Fibroblast of gingiva (primary cell): Measurements from ENCODE around the gene CHD2.
"Not testable (repeated sequence)": the region's sequence is repeated elsewhere in the genome, so short reads cannot be mapped to it uniquely, and the experiment has no call there.

Experiments used
- DNase-seq: peaks from one replicate; pipeline ENCODE4 v3.0.0-alpha.2; 2011; ENCODE audit warnings: low read depth

The CHD2 gene

DNA sequence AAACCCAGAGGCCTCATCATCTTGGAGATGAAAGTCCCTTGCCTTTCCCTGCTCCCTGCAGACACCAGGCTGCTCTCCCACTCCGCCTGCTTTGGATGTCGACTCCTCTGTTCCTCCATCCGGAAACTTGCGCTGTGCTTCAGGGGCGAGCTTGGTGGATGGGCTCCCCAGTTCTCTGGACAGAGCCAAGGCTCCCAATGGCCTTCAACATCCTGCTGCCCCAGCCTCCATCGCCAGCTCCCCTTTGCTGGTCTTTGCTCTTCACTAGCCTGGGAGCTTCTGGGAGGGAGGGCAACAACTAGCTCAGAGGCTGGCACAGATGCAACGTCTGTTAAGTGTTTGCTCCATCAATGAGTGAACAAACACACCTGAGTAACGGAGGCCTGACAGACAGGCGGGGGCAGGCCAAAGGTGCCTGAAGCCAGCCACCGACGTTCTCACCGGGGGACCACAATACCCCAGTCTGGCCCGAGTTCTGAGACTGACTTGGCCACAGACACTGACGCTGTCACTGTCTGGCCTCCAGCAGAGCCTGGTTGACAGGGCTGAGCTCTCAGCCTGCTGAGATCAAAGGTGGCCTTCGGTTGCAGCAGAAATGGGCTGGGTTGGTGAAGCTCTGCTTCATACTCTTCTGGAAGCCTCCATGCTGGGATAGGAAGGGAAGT lies 149.9 kb downstream of the CHD2 start:
- no peak for DNase-seq

DNA sequence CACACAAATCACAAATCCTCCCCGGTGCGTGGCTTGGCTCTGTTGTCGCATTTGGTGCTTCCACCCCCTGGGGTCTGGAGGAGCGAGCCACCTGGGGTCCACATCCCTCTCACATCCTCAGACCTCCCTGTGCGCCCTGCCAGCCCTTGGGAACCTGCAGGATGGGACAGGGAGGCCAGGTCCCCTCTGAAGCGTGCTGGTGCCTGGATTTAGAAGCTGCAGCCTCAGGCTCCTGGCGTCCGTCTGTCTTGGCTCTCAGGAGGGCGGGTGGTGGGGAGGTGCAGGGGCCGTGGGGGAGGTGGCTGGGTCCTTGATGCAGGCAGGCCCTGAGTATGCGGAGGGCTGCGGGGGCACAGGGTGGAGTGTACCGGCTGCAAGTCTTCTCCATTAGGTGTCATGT lies 150.5 kb downstream of the CHD2 start:
- no peak for DNase-seq

DNA sequence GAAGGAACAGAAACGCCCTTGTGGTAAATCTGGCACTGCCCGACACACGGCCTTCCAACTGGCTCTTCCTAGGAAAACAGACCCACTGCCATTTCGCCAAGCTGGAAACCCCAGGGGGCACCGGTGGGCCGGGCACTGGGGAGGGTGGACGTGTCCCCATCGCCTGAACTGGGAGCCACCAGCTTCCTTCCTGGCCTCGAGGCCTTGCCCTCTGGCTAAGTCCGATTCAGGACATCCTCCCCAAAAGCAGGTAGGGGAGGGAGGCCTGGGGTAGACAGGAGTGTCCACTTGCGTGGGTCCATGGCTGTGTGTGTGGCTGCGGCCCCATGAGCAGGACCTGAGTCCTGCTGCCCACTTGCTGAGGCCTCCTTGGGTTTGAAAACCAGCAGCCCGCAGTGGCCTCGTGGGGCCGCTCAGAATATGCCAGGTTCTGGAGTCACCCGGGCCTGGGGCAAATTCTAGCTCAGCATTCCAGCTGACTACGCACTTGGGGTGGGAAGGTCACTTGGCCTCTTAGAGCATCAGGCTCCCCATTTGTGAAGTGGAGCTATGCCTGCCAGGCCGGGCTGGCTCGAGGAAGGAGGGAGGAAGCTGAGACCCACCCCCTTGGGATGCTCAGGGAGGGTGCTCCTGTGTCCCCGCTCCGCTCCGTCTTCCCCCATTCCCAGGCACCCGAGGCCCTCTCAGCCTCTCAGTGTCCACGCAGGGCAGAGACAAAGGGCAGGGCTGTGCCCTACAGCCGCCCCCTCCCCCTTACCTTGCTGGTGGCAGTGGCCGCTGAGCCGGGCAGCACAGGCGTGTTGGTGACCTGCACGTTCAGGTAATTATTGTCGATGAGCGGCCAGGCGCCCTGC lies 151.3 kb downstream of the CHD2 start:
- DNase-seq: no peak

DNA sequence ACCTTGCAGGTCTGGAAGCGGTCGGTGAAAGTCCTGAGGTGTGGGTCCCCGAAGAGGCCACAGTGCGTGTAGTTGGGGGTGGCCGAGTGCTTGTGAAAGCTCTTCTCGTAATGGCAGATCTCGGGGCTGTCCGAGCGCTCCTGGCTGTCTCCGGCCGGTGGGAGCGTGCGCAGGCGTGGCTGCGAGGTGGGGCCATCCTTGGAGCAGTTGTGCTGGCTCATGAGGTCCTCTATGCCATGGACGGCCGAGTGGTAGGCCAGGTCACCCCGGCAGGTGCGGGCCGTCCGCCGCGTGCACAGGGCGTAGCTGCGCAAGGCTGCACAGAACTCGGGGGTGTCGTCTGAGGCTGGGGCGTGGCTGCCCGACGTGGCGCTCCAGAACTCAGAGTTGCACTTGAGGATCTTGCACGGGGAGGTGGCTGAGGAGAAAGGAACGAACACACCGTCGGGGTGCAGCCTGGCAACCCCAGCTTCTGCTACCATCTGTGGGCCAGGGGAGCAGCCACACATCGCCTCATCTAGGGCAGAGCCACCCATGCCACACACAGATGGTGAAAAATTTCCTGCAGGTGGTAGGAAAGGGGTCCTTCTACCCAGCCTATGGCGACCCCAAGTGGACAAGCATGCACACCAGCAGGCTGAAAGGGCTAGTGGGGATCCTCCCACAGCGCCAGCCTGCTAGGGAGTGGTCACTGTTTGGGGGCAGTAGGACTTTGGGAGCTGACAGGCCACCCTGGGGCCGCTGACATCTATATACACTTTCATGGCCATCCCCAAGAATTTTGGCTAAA lies 152.2 kb downstream of the CHD2 start:
- DNase-seq: no peak

DNA sequence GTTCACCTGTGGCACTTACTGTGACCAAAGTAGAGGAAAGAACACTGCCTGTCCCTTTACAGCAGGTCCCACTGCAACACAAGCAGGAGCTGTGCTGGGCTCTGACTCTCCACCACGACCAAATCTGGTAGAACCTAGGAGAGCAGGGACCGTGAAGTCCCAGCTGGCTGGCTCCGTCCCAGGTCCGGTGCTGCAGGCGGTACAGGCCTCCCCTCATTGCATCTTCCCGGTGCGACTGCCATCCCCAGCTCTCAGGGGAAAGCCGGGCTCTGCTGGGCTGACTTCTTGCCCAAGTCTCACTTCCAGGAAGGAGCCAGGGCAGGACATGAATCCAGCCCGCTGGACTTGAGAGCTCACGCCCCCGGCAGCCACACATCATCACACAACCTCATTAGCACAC lies 155.1 kb downstream of the CHD2 start:
- no peak for DNase-seq

DNA sequence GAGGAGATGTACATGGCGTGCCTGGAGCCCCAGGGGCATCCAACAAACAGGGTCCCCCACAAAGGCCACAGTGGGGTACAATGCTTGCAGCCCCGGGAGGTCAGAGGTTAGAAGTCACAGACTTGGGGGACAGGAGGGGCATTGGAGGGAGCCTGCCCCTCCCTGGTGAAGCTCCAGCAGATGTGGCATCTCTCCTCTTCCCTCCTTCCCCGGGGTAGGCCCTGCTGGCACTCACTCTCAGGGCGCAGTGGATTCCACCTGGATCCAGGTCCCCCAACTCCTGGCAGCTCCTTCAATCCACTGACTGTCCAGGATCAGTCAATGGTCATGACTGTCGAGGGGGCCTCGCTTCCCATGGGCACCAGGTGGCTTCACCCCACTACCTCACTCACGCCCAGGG lies 156.7 kb downstream of the CHD2 start:
- no peak for DNase-seq

DNA sequence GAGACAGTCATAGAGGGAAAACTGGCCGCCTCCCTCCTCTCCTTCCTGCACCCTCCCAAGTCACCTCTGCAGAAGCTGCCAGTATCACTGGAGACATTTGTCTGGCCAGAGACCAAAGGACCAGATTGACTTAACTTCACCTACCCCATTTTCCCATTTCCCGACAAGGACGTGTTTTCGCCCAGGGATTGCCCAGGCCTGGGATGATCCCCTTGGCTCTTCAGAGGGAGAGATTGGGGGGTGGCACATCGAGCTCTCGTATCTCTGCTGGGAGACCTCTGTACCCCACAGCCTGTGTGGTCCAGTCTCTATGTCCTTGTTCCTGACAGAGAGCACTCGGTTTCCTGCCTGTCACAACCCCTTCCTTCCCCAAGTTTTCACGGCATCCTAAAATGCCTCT lies 157.5 kb downstream of the CHD2 start:
- DNase-seq: no peak

DNA sequence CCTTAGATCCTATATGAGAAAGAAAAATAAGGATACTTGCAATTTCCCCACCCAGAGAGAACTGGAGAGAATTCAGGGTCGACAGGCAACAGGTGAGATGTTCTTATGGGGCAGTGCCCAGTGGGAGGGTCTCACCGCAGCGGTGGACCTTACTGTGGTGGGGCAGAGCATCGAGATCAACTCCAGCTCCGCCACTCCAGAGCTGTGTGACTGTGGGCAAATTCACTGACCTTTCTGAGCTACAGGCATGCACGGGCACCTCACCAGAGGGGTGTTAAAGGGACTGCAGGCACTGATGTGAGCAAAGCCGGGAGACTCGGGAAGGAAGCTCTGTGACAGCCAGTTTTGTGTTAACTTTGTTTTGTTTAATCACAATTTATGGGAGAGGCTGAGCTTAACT lies 158.0 kb downstream of the CHD2 start:
- DNase-seq: no peak

DNA sequence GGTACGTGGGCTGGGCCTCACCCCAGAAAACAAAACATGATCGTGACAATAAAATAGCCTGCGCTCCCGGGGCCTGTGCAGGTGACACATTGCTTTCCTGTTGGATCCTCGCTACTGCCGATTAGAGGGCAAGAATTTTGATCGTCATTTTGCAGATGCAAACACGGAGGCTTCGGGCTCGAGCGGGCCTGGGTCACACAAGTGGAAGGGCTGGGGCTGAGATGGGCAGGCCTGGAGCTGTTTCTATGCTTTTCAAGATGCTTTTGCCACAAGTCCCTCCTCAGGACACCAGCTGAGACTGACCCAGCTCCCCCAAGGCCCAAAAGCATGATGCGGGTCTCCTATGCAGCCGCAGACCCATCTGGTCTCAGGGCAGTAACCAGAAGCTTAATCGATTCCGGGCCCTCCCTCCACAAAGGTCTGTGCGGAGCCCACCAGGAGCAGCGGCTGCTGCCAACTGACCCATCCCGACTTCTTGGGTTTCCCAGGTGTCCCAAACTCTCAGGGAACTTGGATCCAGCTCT lies 158.8 kb downstream of the CHD2 start:
- DNase-seq: no peak

DNA sequence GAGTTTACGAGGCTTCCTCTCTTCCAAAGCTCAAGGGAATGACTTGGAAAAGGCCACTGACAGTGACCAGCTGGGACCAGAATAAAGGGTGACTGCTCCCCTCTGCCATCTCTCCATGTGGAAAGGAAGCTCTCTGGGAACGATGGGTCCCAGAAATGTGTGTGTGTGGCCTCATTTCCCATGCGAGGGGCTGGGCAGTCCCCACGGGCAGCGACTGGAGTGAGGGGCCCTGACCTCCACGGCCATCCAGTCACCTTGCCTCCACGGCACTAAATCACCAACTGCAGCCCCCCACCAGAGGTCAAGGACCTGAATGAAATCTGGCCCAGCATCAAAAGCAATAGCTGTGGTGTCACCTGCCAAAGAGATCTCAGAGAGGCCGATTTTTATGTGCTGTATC lies 159.3 kb downstream of the CHD2 start:
- no peak for DNase-seq

DNA sequence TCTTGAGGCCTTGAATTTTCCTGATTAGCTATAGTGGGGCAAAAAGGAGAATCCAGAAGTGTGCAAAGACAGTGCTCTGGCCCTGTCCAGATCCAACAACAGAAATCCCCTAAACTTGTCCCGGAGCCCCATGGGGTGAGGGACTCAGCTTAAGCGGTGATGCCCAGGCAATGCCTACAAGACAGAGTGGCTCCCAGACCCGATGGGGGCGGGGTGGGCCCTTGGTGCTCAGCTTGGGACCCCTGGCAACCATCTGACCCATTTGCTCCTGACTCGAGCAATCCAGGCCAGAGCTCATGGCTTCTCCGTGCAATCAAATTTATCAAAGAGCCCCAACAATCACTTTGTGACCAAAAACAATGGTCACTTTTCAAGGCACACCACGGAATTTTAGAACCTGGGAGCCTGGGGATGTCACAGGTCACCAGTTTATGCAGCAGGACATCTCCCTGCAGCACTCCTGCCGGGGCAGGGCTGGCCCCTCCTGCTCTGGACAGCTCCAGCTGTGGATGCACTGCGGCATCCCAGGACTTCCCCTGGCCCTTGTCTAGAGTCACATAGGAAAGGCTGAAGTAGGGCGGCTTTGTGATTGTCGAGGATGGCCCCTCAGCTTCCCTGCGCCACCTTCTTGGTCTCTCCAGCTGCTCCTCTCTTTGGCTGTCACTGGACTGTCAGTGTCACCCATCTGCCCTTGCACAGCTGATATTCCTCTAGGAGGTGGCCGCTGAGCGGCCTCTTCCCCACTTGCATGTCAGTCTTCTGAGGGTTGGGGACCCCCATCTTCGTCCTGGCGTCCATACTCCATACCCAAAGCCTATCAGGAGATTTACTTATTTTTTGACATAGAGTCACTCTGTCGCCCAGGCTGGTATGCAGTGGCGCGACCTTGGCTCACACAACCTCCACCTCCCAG lies 160.5 kb downstream of the CHD2 start:
- DNase-seq: no peak

DNA sequence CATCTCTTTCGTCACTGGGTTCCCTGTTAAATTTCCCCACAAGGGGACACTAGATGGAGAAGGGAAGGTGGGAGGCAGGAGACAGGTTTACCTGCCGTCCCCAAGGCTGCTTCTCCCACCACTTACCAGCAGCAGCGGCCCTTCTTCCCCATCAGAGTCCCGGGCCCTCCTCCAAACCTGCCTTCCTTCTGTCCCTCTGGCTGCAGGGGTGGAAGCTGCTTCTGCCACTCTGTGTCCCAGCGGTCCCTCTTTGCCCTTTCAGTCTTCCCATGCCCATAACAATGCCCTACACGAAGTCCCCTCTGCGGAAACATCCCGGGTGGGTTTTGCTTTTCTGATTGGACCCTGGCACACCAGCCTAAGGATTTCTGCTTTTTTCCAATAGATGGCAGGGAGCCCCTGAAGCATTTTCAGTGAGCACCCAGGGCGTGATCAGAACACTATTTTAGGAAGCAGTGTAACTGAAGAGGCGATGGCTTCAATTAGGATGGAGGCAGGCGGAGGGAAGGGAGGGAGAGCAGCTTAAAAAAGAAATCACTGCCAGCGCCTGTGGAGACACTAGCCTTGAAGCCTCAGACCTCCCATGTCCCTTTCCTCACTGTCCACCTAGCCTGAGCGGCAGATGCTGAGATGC lies 162.6 kb downstream of the CHD2 start:
- DNase-seq: not testable (repeated sequence)

DNA sequence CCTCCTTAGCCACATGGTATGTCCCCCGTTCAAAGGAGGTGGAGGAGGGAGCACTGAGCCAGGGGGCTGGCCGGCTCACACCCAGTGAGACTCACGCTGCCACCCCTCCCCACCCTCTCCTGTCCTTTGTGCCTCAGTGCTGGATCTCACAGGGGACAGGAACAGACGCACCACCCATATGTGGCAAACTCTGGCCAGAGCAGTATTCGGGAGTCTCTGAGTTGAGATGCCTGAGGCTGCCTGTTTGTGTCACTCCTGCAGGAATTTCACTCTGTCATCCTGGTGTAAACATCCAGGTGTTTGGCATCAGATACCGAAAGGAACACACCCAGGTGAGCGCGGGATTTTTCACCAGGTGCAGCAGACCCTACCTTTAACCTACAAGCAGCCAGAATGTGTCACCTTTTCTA lies 163.1 kb downstream of the CHD2 start:
- no peak for DNase-seq

DNA sequence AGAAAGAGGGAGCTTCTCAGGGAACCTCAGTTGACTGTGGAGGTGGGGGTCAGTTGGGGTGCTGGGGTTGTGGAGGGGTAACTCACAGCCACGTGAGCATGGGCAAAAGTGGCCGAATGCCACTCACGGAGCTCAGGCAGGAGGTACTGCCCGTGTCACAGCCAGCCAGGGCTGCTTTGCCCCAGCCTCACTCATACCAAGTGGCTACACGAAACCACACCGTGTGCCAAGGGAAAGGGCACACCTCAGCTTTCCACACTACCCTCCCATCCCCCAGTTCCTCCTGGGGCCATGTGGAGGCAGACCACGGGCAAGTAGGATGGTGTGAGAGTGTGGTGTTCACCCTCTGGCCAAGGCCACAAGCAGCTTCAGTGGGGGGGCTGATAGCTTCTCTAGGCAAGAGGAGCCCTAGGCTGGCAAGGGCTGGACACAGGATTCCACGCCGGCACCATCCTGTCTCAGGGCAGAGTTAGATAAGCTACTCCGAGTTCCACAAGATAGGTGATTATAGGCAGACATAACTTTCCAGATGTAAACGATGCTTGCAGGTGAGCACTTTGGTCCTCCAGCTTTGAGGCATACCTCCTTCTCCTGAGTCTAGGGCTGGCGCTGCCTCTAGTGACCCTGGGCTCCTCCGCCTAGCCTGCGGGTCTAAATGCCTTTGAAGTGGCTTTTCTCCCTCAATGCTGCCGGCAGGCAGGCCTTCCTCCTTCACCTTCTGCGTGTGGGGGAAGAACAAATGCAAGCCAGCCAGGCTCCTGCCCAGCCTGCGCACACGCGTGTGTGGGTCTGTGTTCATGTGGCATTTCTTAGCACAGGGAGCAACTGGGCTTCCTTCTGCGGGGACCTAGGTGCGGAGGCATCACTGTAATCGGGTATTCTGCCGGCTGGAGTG lies 163.9 kb downstream of the CHD2 start:
- no peak for DNase-seq

DNA sequence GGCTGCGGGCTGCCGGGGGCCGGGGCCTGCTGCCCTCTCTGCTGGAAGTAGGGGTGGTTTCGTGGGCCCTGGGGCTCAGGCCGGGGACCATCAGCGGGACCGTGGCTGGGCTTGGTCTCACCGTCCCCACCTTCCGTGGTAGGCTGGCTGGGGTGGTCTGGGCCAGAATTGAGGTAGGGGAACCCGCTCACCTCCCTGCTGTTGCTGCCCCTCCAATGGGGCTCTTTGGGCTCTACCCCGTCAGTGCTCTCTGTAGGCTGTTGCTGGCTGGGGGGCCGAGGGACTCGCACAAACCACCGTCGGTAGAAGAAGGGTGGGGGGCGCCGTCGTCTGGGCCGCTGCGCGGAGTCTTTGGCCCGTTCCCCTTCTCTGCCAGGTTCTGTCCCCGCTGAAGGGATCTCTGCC lies 165.5 kb downstream of the CHD2 start:
- no peak for DNase-seq

DNA sequence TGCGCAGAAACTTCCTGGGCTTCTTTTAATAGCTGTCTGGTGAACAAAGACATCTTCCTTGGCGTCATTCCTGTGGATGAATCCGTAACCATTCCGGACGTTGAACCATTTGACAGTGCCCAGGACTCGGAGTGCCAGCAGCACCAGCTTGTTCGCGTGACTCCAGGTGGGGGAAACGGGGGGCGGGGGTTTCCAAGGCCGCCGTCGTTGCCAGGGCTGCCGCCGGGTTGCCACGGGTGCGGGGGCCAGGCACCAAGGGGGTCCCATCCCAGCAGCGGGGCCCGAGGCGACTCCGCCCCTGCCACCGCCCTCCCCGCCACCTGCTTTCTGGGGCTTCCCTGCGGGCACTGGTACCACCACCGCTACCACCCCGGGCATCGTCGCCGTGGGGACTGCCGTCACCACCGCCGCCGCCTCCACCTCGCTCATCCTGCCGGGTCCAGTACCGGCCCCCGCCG lies 166.1 kb downstream of the CHD2 start:
- DNase-seq: no peak

DNA sequence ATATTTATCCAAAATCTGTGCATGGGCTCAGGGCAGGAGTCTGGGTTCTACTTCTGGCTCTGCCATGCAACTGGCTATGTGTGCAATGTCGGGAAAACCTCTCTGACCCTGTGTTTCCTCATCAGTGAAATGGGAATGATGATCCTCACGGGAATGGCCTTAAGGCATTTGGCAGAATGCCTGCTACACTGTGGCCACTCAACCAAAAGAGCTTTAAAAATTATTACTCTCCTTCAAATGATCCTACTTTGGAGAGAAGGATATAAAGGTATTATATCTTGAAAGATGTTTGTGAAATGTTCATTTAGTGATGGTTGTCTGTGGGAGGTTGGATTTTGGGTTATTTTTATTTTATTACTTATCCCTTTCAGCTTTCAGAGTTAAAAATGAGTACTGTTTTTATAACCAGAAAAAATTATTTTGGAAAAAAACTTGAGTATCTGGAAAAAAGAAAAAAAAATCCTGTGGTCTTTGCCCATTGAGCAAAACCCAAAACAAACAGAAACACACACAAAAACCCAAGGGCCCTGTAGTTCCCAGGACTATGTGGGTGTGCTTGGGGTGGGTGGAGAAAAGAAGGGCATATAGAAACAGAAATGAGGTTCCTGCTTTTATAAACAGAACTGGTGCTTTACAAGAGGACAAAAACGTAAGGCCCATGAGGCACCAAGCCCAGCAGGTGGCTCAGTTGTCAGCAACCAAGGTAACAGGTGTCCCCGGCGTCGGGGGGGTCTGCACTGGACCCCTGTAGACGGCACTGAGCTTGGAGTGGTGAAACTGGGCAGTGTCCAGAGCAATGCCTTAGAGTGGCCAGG lies 166.9 kb downstream of the CHD2 start:
- DNase-seq: peak; percentile 37

DNA sequence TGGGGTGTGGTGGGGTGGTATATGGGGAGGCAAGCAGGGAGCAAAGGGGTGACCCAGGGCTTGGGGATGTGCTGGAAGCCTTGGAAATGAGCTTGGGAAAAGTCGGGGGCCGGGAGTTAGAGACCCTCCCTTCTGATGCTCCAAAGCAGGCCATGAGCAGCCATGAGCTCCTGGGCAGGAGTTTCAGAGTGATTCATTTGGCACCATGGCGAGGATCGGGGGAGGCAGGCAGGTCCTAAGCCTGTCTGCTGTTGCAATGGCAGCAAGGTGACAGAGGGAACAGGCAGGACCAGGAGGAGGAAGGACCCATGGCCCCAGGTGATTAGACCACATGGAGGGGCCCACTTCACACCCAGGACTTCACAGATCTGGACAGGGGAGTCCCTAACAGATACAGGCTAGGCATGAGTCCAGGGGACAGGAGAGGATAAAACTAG lies 167.5 kb downstream of the CHD2 start:
- no peak for DNase-seq
